GM21381 (cell line): ENCODE measurements around the gene EIF2B1.
"Not testable (repeated sequence)": the region's sequence is repeated elsewhere in the genome, so short reads cannot be mapped to it uniquely, and the experiment has no call there.

ENCODE experiments used
- ATAC-seq: cut with Tn5 transposase; IDR thresholded peaks from one replicate; pipeline ENCODE4 v1.9.1; 2021; ENCODE audit warnings: mild to moderate bottlenecking, moderate library complexity; ENCODE audit not compliant: unreplicated experiment

Gene EIF2B1

GRCh38 chr12:123621101-123621500 lies 12.4 kb downstream of the EIF2B1 start:
- no peak for ATAC-seq

- no peak for ATAC-seq
Measured at GRCh38 chr12:123617580-123617979, 15.9 kb downstream of the EIF2B1 start.

- ATAC-seq = no peak
Measured at GRCh38 chr12:123617144-123617543, 16.3 kb downstream of the EIF2B1 start.

GRCh38 chr12:123614531-123614930 lies 19.0 kb downstream of the EIF2B1 start:
- ATAC-seq = no peak

- ATAC-seq = no peak
Measured at GRCh38 chr12:123614110-123614509, 19.4 kb downstream of the EIF2B1 start.

GRCh38 chr12:123608182-123608581 lies 25.3 kb downstream of the EIF2B1 start:
- no peak for ATAC-seq

- ATAC-seq = no peak
Measured at GRCh38 chr12:123607756-123608155, 25.7 kb downstream of the EIF2B1 start.

GRCh38 chr12:123603495-123603894 lies 30.0 kb downstream of the EIF2B1 start:
- ATAC-seq = not testable (repeated sequence)

GRCh38 chr12:123602651-123603195 lies 30.8 kb downstream of the EIF2B1 start:
- no peak for ATAC-seq

- peak; percentile 90 for ATAC-seq
Measured at GRCh38 chr12:123601602-123602489, 31.6 kb downstream of the EIF2B1 start, which contains the start of gene DDX55. DDX55 (plus strand) TSS chr12:123602099; CDS start chr12:123602149, 50 bp downstream.

GRCh38 chr12:123599721-123600120 lies 33.8 kb downstream of the EIF2B1 start:
- ATAC-seq = no peak

GRCh38 chr12:123599310-123599709 lies 34.2 kb downstream of the EIF2B1 start:
- ATAC-seq = no peak

GRCh38 chr12:123598522-123598921 lies 35.0 kb downstream of the EIF2B1 start:
- ATAC-seq = no peak

GRCh38 chr12:123597100-123597499 lies 36.4 kb downstream of the EIF2B1 start:
- ATAC-seq = no peak

GRCh38 chr12:123595729-123596128 lies 37.8 kb downstream of the EIF2B1 start:
- no peak for ATAC-seq

- no peak for ATAC-seq
Measured at GRCh38 chr12:123591702-123592481, 41.6 kb downstream of the EIF2B1 start.

- no peak for ATAC-seq
Measured at GRCh38 chr12:123580772-123581171, 52.7 kb downstream of the EIF2B1 start.

- not testable (repeated sequence) for ATAC-seq
Measured at GRCh38 chr12:123578829-123579228, 54.7 kb downstream of the EIF2B1 start.

- no peak for ATAC-seq
Measured at GRCh38 chr12:123578243-123578642, 55.2 kb downstream of the EIF2B1 start.

GRCh38 chr12:123576611-123577010 lies 56.9 kb downstream of the EIF2B1 start:
- no peak for ATAC-seq

GRCh38 chr12:123573870-123574269 lies 59.6 kb downstream of the EIF2B1 start:
- ATAC-seq = no peak
